ENCODE data around the gene FRAT1.

DNA sequence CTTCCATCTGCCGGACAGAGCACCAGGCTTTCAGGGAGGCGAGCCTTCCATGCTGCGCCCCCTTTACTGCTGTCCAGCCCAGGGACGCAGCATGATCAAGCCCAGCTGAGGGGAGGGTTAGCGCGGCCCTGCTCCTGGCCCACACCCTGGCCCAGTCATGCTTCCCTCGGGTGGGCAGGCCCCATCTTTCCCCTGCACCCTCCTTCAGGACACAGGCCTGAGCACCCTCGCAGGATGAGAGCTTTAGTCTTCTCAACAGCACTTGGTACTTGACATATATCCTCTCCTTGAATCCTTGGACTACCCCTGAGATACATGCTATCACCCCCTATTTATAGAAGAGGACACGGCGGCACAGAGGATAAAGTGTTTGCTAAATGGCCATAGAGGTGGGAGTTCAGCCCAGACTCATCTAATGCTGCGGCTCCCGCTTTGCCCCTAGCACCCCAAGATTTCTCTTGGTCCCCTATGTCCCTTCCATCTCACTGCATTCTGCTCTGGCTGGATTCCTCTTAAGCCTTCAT lies 48.1 kb downstream of the FRAT1 start:
- TF ChIP-seq, protein P1, sequence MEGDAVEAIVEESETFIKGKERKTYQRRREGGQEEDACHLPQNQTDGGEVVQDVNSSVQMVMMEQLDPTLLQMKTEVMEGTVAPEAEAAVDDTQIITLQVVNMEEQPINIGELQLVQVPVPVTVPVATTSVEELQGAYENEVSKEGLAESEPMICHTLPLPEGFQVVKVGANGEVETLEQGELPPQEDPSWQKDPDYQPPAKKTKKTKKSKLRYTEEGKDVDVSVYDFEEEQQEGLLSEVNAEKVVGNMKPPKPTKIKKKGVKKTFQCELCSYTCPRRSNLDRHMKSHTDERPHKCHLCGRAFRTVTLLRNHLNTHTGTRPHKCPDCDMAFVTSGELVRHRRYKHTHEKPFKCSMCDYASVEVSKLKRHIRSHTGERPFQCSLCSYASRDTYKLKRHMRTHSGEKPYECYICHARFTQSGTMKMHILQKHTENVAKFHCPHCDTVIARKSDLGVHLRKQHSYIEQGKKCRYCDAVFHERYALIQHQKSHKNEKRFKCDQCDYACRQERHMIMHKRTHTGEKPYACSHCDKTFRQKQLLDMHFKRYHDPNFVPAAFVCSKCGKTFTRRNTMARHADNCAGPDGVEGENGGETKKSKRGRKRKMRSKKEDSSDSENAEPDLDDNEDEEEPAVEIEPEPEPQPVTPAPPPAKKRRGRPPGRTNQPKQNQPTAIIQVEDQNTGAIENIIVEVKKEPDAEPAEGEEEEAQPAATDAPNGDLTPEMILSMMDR (IDR thresholded peaks at IDR 0.05) = no peak
- TF ChIP-seq ESRRA (IDR thresholded peaks at IDR 0.05; ENCODE audit: borderline replicate concordance, low read length) (no peak), SMC3 (IDR thresholded peaks at IDR 0.05) (no peak), RAD21 (conservative IDR thresholded peaks at IDR 0.05 in 1 of 2, IDR thresholded peaks at IDR 0.05 in 1 of 2) (no peak)

All from A549 (cell line).